HepG2 (cell line): ENCODE measurements around the gene GRK5. TPM values are rescaled to one million over a fixed set of nuclear protein-coding genes. Genes with fewer than 3 reads are reported as not detected.

Source experiments
- ARID4A ChIP-seq: sonication (generic); formaldehyde crosslinking; IDR thresholded peaks from 2 replicates; pipeline ENCODE4 v1.5.0; 2020; ENCODE audit warnings: mild to moderate bottlenecking, missing genetic modification reagents, borderline replicate concordance
- ATF7 ChIP-seq, 2 experiments: fragments of 450-650 bp in 1 of 2; sonication (generic) in 1 of 2; formaldehyde crosslinking in 1 of 2; IDR thresholded peaks; 2 replicates each; pipeline versions ENCODE4 v1.4.0 to v1.6.1; 2016 to 2020; ENCODE audit warnings: antibody characterized with exemption in 1 of 2, mild to moderate bottlenecking in 1 of 2, missing genetic modification reagents in 1 of 2
- CBX5 ChIP-seq: sonication (generic); formaldehyde crosslinking; IDR thresholded peaks from 2 replicates; pipeline ENCODE4 v1.4.0; 2020; ENCODE audit warnings: missing genetic modification reagents, borderline replicate concordance
- DPF2 ChIP-seq: sonication (generic); formaldehyde crosslinking; IDR thresholded peaks from 2 replicates; pipeline ENCODE4 v1.4.0; 2020; ENCODE audit warnings: mild to moderate bottlenecking, low read depth, missing genetic modification reagents, borderline replicate concordance
- HDAC2 ChIP-seq: sonication (generic); formaldehyde crosslinking; IDR thresholded peaks from 2 replicates; pipeline ENCODE4 v1.4.0; 2020; ENCODE audit warnings: missing genetic modification reagents
- HIVEP1 ChIP-seq: sonication (generic); formaldehyde crosslinking; IDR thresholded peaks from 2 replicates; pipeline ENCODE4 v1.4.0; 2020; ENCODE audit warnings: mild to moderate bottlenecking, missing genetic modification reagents
- HNRNPL ChIP-seq: fragments of 200-400 bp; formaldehyde crosslinking; IDR thresholded peaks from 2 replicates; pipeline ENCODE4 v1.6.1; 2017; ENCODE audit warnings: mild to moderate bottlenecking, low read depth, low read length
- JARID2 ChIP-seq: sonication (generic); formaldehyde crosslinking; IDR thresholded peaks from 2 replicates; pipeline ENCODE4 v1.8.1; 2023; ENCODE audit warnings: missing genetic modification reagents, inconsistent platforms; ENCODE audit not compliant: insufficient replicate concordance
- JUND ChIP-seq: sonication (generic); formaldehyde crosslinking; IDR thresholded peaks from 2 replicates; pipeline ENCODE4 v1.8.0; 2022; ENCODE audit warnings: mild to moderate bottlenecking, missing genetic modification reagents
- LBX2 ChIP-seq: sonication (generic); formaldehyde crosslinking; IDR thresholded peaks from 2 replicates; pipeline ENCODE4 v1.5.0; 2020; ENCODE audit warnings: missing genetic modification reagents, mild to moderate bottlenecking, borderline replicate concordance
- POGZ ChIP-seq: sonication (generic); formaldehyde crosslinking; IDR thresholded peaks from 2 replicates; pipeline ENCODE4 v1.4.0; 2020; ENCODE audit warnings: mild to moderate bottlenecking, missing genetic modification reagents
- SAP130 ChIP-seq: IDR thresholded peaks from 2 replicates; pipeline ENCODE4 v1.6.1; 2016; ENCODE audit warnings: low read depth
- SIX4 ChIP-seq: sonication (generic); formaldehyde crosslinking; IDR thresholded peaks from 2 replicates; pipeline ENCODE4 v1.4.0; 2020; ENCODE audit warnings: missing genetic modification reagents
- SMARCE1 ChIP-seq: fragments of 450-650 bp; IDR thresholded peaks from 2 replicates; pipeline ENCODE4 v1.6.1; 2017; ENCODE audit warnings: borderline replicate concordance
- YEATS4 ChIP-seq: sonication (generic); formaldehyde crosslinking; IDR thresholded peaks from 2 replicates; pipeline ENCODE4 v1.4.0; 2020; ENCODE audit warnings: missing genetic modification reagents, borderline replicate concordance
- ZMYM3 ChIP-seq: sonication (generic); formaldehyde crosslinking; IDR thresholded peaks from 2 replicates; pipeline ENCODE4 v1.5.1; 2020; ENCODE audit warnings: mild to moderate bottlenecking, missing genetic modification reagents
- ZNF570 ChIP-seq: sonication (generic); formaldehyde crosslinking; IDR thresholded peaks from 2 replicates; pipeline ENCODE4 v1.4.0; 2020; ENCODE audit warnings: mild to moderate bottlenecking, missing genetic modification reagents, borderline replicate concordance
- ZNF879 ChIP-seq: sonication (generic); formaldehyde crosslinking; IDR thresholded peaks from 2 replicates; pipeline ENCODE4 v1.8.1; 2023; ENCODE audit warnings: missing genetic modification reagents
- polyA plus RNA-seq, 8 experiments: library from polyadenylated mRNA; depleted of rRNA in 3 of 8; stranded (reverse) in 7 of 8; unstranded in 1 of 8; fragments of >200 nt; fragmentation: Illumina TruSeq in 4 of 8; extraction: Trizol in 4 of 8; gene quantifications; 2 replicates each; pipeline versions ENCODE4 v1.2.1 to v1.2.3, GENCODE V29; 2011 to 2016; ENCODE audit warnings: low read depth in 4 of 8, missing spikeins in 1 of 8, mixed read lengths in 1 of 8; ENCODE audit not compliant: insufficient read depth in 1 of 8
- total RNA-seq, 5 experiments: library from RNA; depleted of rRNA; stranded (reverse); fragments of >200 nt; fragmentation: Illumina TruSeq; extraction: Trizol; gene quantifications; 2 replicates each; pipeline ENCODE4 v1.2.3, GENCODE V29; 2016; ENCODE audit warnings: low read depth in 1 of 5
- TF ChIP-seq, protein P1 (sequence below): sonication (generic); formaldehyde crosslinking; IDR thresholded peaks from 2 replicates; pipeline ENCODE4 v1.4.0; 2020; ENCODE audit warnings: missing genetic modification reagents

Gene GRK5
- total and polyA plus RNA-seq, 2 of the 13 experiments (the other 11 are each of a cell fraction or from before 2014, with no cell fraction given): 10.4 to 12.6 TPM

GRCh38 chr10:119341459-119342301 lies 134.3 kb downstream of the GRK5 start (continued):
- TF ChIP-seq, protein P1, sequence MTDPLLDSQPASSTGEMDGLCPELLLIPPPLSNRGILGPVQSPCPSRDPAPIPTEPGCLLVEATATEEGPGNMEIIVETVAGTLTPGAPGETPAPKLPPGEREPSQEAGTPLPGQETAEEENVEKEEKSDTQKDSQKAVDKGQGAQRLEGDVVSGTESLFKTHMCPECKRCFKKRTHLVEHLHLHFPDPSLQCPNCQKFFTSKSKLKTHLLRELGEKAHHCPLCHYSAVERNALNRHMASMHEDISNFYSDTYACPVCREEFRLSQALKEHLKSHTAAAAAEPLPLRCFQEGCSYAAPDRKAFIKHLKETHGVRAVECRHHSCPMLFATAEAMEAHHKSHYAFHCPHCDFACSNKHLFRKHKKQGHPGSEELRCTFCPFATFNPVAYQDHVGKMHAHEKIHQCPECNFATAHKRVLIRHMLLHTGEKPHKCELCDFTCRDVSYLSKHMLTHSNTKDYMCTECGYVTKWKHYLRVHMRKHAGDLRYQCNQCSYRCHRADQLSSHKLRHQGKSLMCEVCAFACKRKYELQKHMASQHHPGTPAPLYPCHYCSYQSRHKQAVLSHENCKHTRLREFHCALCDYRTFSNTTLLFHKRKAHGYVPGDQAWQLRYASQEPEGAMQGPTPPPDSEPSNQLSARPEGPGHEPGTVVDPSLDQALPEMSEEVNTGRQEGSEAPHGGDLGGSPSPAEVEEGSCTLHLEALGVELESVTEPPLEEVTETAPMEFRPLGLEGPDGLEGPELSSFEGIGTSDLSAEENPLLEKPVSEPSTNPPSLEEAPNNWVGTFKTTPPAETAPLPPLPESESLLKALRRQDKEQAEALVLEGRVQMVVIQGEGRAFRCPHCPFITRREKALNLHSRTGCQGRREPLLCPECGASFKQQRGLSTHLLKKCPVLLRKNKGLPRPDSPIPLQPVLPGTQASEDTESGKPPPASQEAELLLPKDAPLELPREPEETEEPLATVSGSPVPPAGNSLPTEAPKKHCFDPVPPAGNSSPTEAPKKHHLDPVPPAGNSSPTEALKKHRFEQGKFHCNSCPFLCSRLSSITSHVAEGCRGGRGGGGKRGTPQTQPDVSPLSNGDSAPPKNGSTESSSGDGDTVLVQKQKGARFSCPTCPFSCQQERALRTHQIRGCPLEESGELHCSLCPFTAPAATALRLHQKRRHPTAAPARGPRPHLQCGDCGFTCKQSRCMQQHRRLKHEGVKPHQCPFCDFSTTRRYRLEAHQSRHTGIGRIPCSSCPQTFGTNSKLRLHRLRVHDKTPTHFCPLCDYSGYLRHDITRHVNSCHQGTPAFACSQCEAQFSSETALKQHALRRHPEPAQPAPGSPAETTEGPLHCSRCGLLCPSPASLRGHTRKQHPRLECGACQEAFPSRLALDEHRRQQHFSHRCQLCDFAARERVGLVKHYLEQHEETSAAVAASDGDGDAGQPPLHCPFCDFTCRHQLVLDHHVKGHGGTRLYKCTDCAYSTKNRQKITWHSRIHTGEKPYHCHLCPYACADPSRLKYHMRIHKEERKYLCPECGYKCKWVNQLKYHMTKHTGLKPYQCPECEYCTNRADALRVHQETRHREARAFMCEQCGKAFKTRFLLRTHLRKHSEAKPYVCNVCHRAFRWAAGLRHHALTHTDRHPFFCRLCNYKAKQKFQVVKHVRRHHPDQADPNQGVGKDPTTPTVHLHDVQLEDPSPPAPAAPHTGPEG (CRISPR knock-in tag): no peak
- TF ChIP-seq DPF2 (CRISPR knock-in tag) (peak; percentile 49; the same call in 1 of the 2 replicates), ATF7 (IDR thresholded peaks at IDR 0.05) (peak; percentile 74; the same call in 1 of the 2 replicates), ATF7 (CRISPR knock-in tag; IDR thresholded peaks at IDR 0.05) (no peak), SMARCE1 (no peak), ARID4A (CRISPR knock-in tag) (no peak), JARID2 (CRISPR knock-in tag) (no peak), ZNF879 (CRISPR knock-in tag) (no peak), ZMYM3 (CRISPR knock-in tag) (peak; percentile 100), YEATS4 (CRISPR knock-in tag) (no peak), CBX5 (0 out of 2 replicates have a peak, but pooled peaks have one; percentile 21), HDAC2 (CRISPR knock-in tag) (peak; percentile 47; the same call in 1 of the 2 replicates), SIX4 (no peak), ZNF570 (CRISPR knock-in tag) (no peak), SAP130 (CRISPR knock-in tag) (peak; percentile 36; the same call in 1 of the 2 replicates), HNRNPL (no peak), JUND (CRISPR knock-in tag) (peak; percentile 92), HIVEP1 (CRISPR knock-in tag) (no peak), LBX2 (CRISPR knock-in tag) (no peak), POGZ (peak; percentile 60)
